IMR-90 (cell line): ENCODE data around the gene PRUNE2.

Experiments used
- POLR2A ChIP-seq: IDR thresholded peaks from 2 replicates; pipeline ENCODE4 v1.6.1; 2012; ENCODE audit warnings: mild to moderate bottlenecking, low read depth, low read length
- RAD21 ChIP-seq: IDR thresholded peaks from 2 replicates; pipeline ENCODE4 v1.6.1; 2012; ENCODE audit warnings: low read length, improper control_type of control experiment
- TF ChIP-seq, protein P1 (sequence below): conservative IDR thresholded peaks from 2 replicates; pipeline ENCODE4 v1.5.1; 2012; ENCODE audit warnings: mild to moderate bottlenecking, low read depth, low read length, improper control_type of control experiment

DNA sequence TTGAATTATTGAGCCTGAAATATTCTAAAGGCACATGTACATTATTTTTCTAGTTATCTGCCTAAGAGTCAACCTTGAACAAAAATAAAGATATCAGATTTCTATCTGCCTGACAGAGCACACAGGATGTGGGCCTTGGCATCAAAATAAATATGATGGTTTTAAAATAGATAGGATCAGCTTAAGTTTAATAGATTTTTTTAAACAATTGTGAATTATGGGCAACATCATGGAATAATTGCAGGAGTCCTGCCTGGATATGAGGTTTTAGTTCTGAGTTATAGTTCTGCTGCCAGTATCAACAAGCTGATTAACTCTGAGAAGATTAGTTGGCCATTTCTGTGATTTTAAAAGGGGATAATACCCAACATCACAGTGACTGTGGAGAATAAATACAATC, 248.6 kb downstream of the PRUNE2 start:
- TF ChIP-seq POLR2A (no peak), RAD21 (no peak)
- TF ChIP-seq, protein P1, sequence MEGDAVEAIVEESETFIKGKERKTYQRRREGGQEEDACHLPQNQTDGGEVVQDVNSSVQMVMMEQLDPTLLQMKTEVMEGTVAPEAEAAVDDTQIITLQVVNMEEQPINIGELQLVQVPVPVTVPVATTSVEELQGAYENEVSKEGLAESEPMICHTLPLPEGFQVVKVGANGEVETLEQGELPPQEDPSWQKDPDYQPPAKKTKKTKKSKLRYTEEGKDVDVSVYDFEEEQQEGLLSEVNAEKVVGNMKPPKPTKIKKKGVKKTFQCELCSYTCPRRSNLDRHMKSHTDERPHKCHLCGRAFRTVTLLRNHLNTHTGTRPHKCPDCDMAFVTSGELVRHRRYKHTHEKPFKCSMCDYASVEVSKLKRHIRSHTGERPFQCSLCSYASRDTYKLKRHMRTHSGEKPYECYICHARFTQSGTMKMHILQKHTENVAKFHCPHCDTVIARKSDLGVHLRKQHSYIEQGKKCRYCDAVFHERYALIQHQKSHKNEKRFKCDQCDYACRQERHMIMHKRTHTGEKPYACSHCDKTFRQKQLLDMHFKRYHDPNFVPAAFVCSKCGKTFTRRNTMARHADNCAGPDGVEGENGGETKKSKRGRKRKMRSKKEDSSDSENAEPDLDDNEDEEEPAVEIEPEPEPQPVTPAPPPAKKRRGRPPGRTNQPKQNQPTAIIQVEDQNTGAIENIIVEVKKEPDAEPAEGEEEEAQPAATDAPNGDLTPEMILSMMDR = no peak
